ENCODE measurements around the gene PRXL2B.
"Not testable (repeated sequence)": the region's sequence is repeated elsewhere in the genome, so short reads cannot be mapped to it uniquely, and the experiment has no call there.

PRXL2B gene

DNA sequence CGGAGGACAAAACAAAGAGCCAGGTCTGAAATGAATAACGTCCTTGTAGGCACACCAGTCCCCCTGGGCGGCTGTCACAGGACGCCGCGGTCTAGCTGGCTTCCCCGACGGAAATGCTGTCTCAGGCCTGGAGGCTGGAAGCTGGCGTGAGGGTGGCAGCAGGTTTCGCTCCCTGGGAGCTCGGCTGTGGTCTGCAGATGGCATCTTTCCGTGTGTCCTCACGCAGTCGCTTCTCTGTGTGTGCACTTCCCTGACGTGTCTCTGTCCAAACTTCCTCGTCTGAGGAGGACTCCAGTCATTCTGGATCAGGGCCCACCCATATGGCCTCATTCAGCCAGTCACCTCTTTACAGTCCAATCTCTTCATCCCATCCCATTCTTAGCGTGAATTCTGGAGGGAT is 16.2 kb upstream of the PRXL2B start:
- no peak overlapping the region for H3K4me3 ChIP-seq (ENCODE audit: low read depth, low read length)
- H3K9me3 ChIP-seq (ENCODE audit: control insufficient read depth, insufficient read depth, low read length): no peaks in the 10 kb centered on the region
- peak overlapping the region; percentile 4 for H3K9ac ChIP-seq (ENCODE audit: low read depth, low read length)
- no peaks in the 10 kb centered on the region for H3K27me3 ChIP-seq (ENCODE audit: control insufficient read depth, insufficient read depth, low read length)
- H3K36me3 ChIP-seq (ENCODE audit: control insufficient read depth, insufficient read depth, low read length): no peaks in the 10 kb centered on the region
- no peaks in the 10 kb centered on the region for H3K4me1 ChIP-seq (ENCODE audit: control insufficient read depth, insufficient read depth, low read length)

GRCh38 chr1:2571348-2571747 is 15.2 kb upstream of the PRXL2B start:
- Histone ChIP-seq H3K4me3 (ENCODE audit: low read depth, low read length) (no peak overlapping the region), H3K36me3 (ENCODE audit: control insufficient read depth, insufficient read depth, low read length) (no peaks in the 10 kb centered on the region), H3K9me3 (ENCODE audit: control insufficient read depth, insufficient read depth, low read length) (no peaks in the 10 kb centered on the region), H3K27me3 (ENCODE audit: control insufficient read depth, insufficient read depth, low read length) (no peaks in the 10 kb centered on the region), H3K9ac (ENCODE audit: low read depth, low read length) (no peak overlapping the region), H3K4me1 (ENCODE audit: control insufficient read depth, insufficient read depth, low read length) (no peaks in the 10 kb centered on the region)

DNA sequence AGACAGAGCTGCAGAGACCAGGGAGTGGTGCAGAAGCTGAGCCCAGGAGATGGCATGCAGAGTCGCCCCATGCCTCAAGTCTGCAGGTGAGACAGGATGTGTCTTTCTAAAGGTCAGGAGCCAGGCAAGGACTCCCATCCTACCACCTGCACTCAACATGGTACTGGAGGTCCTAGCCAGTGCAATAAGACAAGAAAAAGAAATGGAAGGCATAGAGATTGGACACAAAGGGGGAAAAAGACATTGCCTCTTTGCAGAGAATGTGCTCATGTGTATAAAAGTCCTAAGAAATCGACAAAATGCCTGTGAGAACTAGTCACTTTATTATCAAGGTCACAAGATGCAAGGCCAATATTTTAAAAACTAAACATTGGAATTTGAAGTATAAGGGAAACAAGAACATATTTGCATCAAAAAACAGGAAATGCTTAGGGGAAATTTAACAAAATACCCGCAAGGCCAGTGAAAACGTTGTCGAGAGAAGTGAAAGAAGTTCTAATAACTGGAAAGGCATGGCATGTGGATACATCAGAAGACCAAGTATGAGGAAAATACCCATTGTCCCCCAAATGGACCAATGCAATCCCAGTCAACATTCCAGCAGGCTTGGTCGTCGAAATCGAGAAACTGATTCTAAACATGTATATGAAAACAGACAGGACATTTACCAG is 13.2 kb upstream of the PRXL2B start:
- Histone ChIP-seq H3K9ac (ENCODE audit: low read depth, low read length) (no peak overlapping the region), H3K27me3 (ENCODE audit: control insufficient read depth, insufficient read depth, low read length) (no peaks in the 10 kb centered on the region), H3K9me3 (ENCODE audit: control insufficient read depth, insufficient read depth, low read length) (no peaks in the 10 kb centered on the region)

DNA sequence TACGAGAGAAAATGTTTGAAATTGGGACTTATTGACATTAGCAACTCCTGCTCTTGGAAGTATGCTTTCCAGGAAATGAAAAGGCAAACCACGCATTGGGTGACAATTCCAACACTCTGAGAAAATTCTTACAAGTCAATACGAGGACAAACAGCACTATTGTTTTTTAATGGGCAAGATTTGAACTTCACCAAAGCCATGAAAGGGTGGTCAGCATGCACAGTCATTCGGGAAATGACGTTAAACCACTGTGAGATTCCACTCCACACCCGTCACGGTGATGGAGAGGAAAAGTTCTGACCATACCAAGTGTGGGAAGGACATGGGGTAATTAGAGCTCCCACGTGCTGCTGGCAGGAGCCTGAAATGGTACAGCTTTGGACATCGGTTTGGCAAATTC is 12.2 kb upstream of the PRXL2B start:
- Histone ChIP-seq H3K9ac (ENCODE audit: low read depth, low read length) (no peak overlapping the region), H3K4me3 (ENCODE audit: low read depth, low read length) (no peak overlapping the region), H3K36me3 (ENCODE audit: control insufficient read depth, insufficient read depth, low read length) (no peaks in the 10 kb centered on the region), H3K4me1 (ENCODE audit: control insufficient read depth, insufficient read depth, low read length) (no peaks in the 10 kb centered on the region), H3K27me3 (ENCODE audit: control insufficient read depth, insufficient read depth, low read length) (no peaks in the 10 kb centered on the region), H3K9me3 (ENCODE audit: control insufficient read depth, insufficient read depth, low read length) (no peaks in the 10 kb centered on the region)

More for the DNA sequence above, 13.2 kb upstream of the PRXL2B start:
- H3K4me1 ChIP-seq (ENCODE audit: control insufficient read depth, insufficient read depth, low read length): no peaks in the 10 kb centered on the region
- H3K36me3 ChIP-seq (ENCODE audit: control insufficient read depth, insufficient read depth, low read length): no peaks in the 10 kb centered on the region
- H3K4me3 ChIP-seq (ENCODE audit: low read depth, low read length): no peak overlapping the region

- no peaks in the 10 kb centered on the region for H3K36me3 ChIP-seq (ENCODE audit: control insufficient read depth, insufficient read depth, low read length)
- H3K4me1 ChIP-seq (ENCODE audit: control insufficient read depth, insufficient read depth, low read length): no peaks in the 10 kb centered on the region
- no peaks in the 10 kb centered on the region for H3K9me3 ChIP-seq (ENCODE audit: control insufficient read depth, insufficient read depth, low read length)
- no peaks in the 10 kb centered on the region for H3K27me3 ChIP-seq (ENCODE audit: control insufficient read depth, insufficient read depth, low read length)
- no peak overlapping the region for H3K9ac ChIP-seq (ENCODE audit: low read depth, low read length)
- no peak overlapping the region for H3K4me3 ChIP-seq (ENCODE audit: low read depth, low read length)
Measured at GRCh38 chr1:2575801-2576663, 10.5 kb upstream of the PRXL2B start.

DNA sequence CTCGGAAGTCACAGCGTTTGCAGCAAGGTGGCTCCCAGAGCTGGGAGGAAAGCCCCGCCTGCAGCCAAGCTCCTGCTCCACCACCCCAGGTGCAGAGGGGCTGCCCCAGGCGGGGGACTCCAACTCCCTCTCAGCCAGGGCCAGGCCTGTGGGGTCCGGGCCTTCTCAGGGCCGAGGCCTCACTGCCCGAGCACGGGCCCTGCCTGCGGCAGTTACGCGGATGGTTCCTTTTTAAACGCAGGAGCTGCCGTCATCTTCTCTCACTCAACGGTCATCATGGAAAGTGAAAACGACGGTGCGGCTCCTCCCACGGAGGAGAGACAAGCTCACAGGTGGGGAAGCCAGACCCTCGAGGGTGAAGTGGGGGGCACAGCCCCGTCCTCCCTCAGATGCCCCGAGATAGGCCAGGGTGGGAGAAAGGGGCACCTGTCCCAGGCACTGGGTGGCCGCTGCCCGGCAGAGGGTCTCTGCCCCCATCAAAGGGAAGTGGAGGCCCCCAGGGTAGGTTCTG is 9.0 kb upstream of the PRXL2B start:
- H3K36me3 ChIP-seq (ENCODE audit: control insufficient read depth, insufficient read depth, low read length); H3K27me3 ChIP-seq (ENCODE audit: control insufficient read depth, insufficient read depth, low read length); H3K9me3 ChIP-seq (ENCODE audit: control insufficient read depth, insufficient read depth, low read length); H3K9ac ChIP-seq (ENCODE audit: low read depth, low read length); H3K4me1 ChIP-seq (ENCODE audit: control insufficient read depth, insufficient read depth, low read length); H3K4me3 ChIP-seq (ENCODE audit: low read depth, low read length): not testable (repeated sequence)

- H3K9ac ChIP-seq (ENCODE audit: low read depth, low read length): no peak overlapping the region
- no peak overlapping the region for H3K4me3 ChIP-seq (ENCODE audit: low read depth, low read length)
- no peaks in the 10 kb centered on the region for H3K27me3 ChIP-seq (ENCODE audit: control insufficient read depth, insufficient read depth, low read length)
- H3K4me1 ChIP-seq (ENCODE audit: control insufficient read depth, insufficient read depth, low read length): peaks cover 3% of the 10 kb centered on the region
- H3K9me3 ChIP-seq (ENCODE audit: control insufficient read depth, insufficient read depth, low read length): no peaks in the 10 kb centered on the region
- H3K36me3 ChIP-seq (ENCODE audit: control insufficient read depth, insufficient read depth, low read length): no peaks in the 10 kb centered on the region
Measured at GRCh38 chr1:2578758-2579118, 7.8 kb upstream of the PRXL2B start.

GRCh38 chr1:2580691-2581090 is 5.9 kb upstream of the PRXL2B start:
- Histone ChIP-seq H3K36me3 (ENCODE audit: control insufficient read depth, insufficient read depth, low read length) (no peaks in the 10 kb centered on the region), H3K27me3 (ENCODE audit: control insufficient read depth, insufficient read depth, low read length) (no peaks in the 10 kb centered on the region), H3K9ac (ENCODE audit: low read depth, low read length) (no peak overlapping the region), H3K4me1 (ENCODE audit: control insufficient read depth, insufficient read depth, low read length) (peaks cover 3% of the 10 kb centered on the region), H3K4me3 (ENCODE audit: low read depth, low read length) (no peak overlapping the region), H3K9me3 (ENCODE audit: control insufficient read depth, insufficient read depth, low read length) (no peaks in the 10 kb centered on the region)

DNA sequence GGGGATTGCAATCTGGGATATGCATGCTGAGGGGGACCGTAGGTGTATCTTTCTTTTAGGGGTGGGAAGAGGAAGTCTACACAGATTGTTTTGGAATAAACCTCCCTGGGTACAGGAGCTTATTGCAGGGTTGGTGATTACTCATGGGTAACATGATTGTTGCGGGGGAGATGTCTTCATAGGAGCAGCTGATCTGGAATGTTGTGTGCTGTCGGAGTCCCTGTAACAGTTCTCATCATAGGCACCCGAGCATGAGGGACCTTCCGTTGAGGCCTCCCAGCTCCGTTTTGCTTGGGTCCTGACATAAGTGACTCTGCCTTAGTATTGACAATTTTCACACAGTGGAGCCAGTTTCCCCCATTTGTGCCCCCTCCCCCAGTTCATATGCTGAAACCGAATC is 4.2 kb upstream of the PRXL2B start:
- Histone ChIP-seq H3K4me1 (ENCODE audit: control insufficient read depth, insufficient read depth, low read length) (peaks cover 3% of the 10 kb centered on the region), H3K9me3 (ENCODE audit: control insufficient read depth, insufficient read depth, low read length) (no peaks in the 10 kb centered on the region), H3K4me3 (ENCODE audit: low read depth, low read length) (no peak overlapping the region), H3K9ac (ENCODE audit: low read depth, low read length) (no peak overlapping the region), H3K27me3 (ENCODE audit: control insufficient read depth, insufficient read depth, low read length) (no peaks in the 10 kb centered on the region), H3K36me3 (ENCODE audit: control insufficient read depth, insufficient read depth, low read length) (no peaks in the 10 kb centered on the region)

- Histone ChIP-seq H3K36me3 (ENCODE audit: control insufficient read depth, insufficient read depth, low read length) (no peaks in the 10 kb centered on the region), H3K4me1 (ENCODE audit: control insufficient read depth, insufficient read depth, low read length) (peaks cover 3% of the 10 kb centered on the region), H3K9ac (ENCODE audit: low read depth, low read length) (no peak overlapping the region), H3K27me3 (ENCODE audit: control insufficient read depth, insufficient read depth, low read length) (no peaks in the 10 kb centered on the region), H3K9me3 (ENCODE audit: control insufficient read depth, insufficient read depth, low read length) (no peaks in the 10 kb centered on the region), H3K4me3 (ENCODE audit: low read depth, low read length) (no peak overlapping the region)
Measured at GRCh38 chr1:2583331-2583791, 3.2 kb upstream of the PRXL2B start.

- H3K4me1 ChIP-seq (ENCODE audit: control insufficient read depth, insufficient read depth, low read length): peaks cover 3% of the 10 kb centered on the region
- no peaks in the 10 kb centered on the region for H3K27me3 ChIP-seq (ENCODE audit: control insufficient read depth, insufficient read depth, low read length)
- H3K4me3 ChIP-seq (ENCODE audit: low read depth, low read length): no peak overlapping the region
- H3K36me3 ChIP-seq (ENCODE audit: control insufficient read depth, insufficient read depth, low read length): no peaks in the 10 kb centered on the region
- no peaks in the 10 kb centered on the region for H3K9me3 ChIP-seq (ENCODE audit: control insufficient read depth, insufficient read depth, low read length)
- H3K9ac ChIP-seq (ENCODE audit: low read depth, low read length): no peak overlapping the region
Measured at GRCh38 chr1:2583871-2584351, 2.7 kb upstream of the PRXL2B start.

All from iPS-15b (cell line).